ENCODE measurements around the gene PIK3R2. TPM values are rescaled to one million over a fixed set of nuclear protein-coding genes. Genes with fewer than 3 reads are reported as not detected.

PIK3R2 gene
- total and polyA plus RNA-seq, 4 donors: 1.5 to 37.8 (median 7.7) TPM

DNA sequence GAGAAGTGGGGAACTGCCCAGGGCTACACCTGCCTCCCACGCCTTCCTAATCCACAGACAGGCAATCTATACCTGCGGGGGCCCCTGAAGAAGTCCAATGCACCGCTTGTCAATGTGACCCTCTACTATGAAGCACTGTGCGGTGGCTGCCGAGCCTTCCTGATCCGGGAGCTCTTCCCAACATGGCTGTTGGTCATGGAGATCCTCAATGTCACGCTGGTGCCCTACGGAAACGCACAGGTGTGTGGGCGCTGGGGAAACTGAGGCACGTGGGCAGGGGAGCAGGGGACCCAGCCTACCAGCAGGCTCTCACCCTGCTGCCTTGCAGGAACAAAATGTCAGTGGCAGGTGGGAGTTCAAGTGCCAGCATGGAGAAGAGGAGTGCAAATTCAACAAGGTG lies 22.0 kb downstream of the PIK3R2 start:
- DNase-seq (ENCODE audit: low spot score): no peak
- Histone ChIP-seq H3K4me3 (ENCODE audit: low read depth in 1 of 3, low read length in 3 of 3) (peak overlapping the region in 1 of 3 donors; percentile 3), H3K27ac (ENCODE audit: low read depth in 1 of 2, low read length in 2 of 2) (no peak overlapping the region), H3K36me3 (ENCODE audit: control insufficient read depth in 4 of 4, insufficient read depth in 3 of 4, low read depth in 1 of 4, low read length in 3 of 4) (peaks cover 0 to 3% (median 2%) of the 10 kb centered on the region in 4 donors), H3K9ac (ENCODE audit: low read depth in 1 of 2, low read length in 2 of 2) (no peak overlapping the region), H3K9me3 (ENCODE audit: control insufficient read depth in 4 of 4, low read length in 3 of 4) (no peaks in the 10 kb centered on the region), H3K4me1 (ENCODE audit: control insufficient read depth in 4 of 4, insufficient read depth in 4 of 4, low read length in 3 of 4) (peaks cover 4 to 13% (median 8%) of the 10 kb centered on the region in 4 donors), H3K27me3 (ENCODE audit: control insufficient read depth in 4 of 4, insufficient read depth in 4 of 4, low read length in 3 of 4) (no peaks in the 10 kb centered on the region)
- WGBS: 87% methylated on average over 11 of the region's 11 CpGs
- TF ChIP-seq TAF1 (conservative IDR thresholded peaks at IDR 0.05): no peak

DNA sequence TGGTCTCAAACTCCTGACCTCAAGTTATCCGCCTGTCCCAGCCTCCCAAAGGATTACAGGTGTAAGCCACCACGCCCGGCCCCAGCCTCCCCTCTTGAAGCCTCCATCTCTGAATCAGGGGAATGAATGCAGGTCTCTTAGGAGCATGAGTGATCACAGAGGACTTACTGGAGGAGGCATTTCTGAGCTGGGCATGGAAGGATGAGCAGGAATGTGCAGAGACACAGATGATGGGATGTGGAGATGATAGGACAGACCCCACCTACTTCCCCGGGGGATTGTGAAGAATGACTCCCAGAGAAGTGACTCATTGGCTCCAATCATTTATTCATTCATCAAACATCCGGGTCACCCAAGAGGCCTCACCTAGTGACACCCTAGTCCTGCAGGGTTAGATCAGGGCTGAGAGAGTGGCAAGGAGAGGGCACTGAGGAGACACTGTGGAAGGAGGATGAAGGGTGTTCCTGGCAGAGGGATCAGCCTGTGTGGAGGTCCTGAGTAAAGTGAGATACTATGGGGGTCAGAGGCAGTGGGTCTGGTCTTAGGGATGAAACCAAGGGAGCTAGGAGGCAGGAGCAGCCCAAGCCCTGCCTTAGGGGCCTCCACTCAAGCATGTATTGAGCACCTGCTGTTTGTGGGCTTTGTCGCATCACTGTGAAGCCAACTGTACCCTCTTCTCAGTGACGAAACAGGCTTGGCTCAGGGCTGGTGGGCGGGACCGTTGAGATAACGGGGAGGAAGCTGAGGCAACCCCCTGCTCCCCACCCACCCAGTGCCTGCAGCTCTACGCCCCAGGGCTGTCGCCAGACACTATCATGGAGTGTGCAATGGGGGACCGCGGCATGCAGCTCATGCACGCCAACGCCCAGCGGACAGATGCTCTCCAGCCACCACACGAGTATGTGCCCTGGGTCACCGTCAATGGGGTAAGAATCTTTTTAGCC lies 23.7 kb downstream of the PIK3R2 start:
- peaks cover 0 to 3% (median under 1%) of the 10 kb centered on the region in 4 donors for H3K36me3 ChIP-seq (ENCODE audit: control insufficient read depth in 4 of 4, insufficient read depth in 3 of 4, low read depth in 1 of 4, low read length in 3 of 4)
- H3K4me1 ChIP-seq (ENCODE audit: control insufficient read depth in 4 of 4, insufficient read depth in 4 of 4, low read length in 3 of 4): peaks cover 4 to 13% (median 8%) of the 10 kb centered on the region in 4 donors
- DNase-seq (ENCODE audit: low spot score): no peak
- no peak overlapping the region for H3K4me3 ChIP-seq (ENCODE audit: low read depth in 1 of 3, low read length in 3 of 3)
- H3K27ac ChIP-seq (ENCODE audit: low read depth in 1 of 2, low read length in 2 of 2): no peak overlapping the region
- TF ChIP-seq, protein P1, sequence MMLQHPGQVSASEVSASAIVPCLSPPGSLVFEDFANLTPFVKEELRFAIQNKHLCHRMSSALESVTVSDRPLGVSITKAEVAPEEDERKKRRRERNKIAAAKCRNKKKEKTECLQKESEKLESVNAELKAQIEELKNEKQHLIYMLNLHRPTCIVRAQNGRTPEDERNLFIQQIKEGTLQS (IDR thresholded peaks at IDR 0.05): no peak
- TF ChIP-seq JUND (IDR thresholded peaks at IDR 0.05) (no peak), RAD21 (IDR thresholded peaks at IDR 0.05) (no peak), NR2F2 (IDR thresholded peaks at IDR 0.05) (no peak), FOXA2 (IDR thresholded peaks at IDR 0.05) (no peak), HNF4A (conservative IDR thresholded peaks at IDR 0.05) (no peak), HNF4G (IDR thresholded peaks at IDR 0.05) (no peak), GABPA (IDR thresholded peaks at IDR 0.05 in 1 of 2, conservative IDR thresholded peaks at IDR 0.05 in 1 of 2) (no peak), TAF1 (conservative IDR thresholded peaks at IDR 0.05) (no peak), RXRA (IDR thresholded peaks at IDR 0.05) (no peak)
- TF ChIP-seq, protein P2, sequence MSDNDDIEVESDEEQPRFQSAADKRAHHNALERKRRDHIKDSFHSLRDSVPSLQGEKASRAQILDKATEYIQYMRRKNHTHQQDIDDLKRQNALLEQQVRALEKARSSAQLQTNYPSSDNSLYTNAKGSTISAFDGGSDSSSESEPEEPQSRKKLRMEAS (IDR thresholded peaks at IDR 0.05): no peak
- TF ChIP-seq, protein P3, sequence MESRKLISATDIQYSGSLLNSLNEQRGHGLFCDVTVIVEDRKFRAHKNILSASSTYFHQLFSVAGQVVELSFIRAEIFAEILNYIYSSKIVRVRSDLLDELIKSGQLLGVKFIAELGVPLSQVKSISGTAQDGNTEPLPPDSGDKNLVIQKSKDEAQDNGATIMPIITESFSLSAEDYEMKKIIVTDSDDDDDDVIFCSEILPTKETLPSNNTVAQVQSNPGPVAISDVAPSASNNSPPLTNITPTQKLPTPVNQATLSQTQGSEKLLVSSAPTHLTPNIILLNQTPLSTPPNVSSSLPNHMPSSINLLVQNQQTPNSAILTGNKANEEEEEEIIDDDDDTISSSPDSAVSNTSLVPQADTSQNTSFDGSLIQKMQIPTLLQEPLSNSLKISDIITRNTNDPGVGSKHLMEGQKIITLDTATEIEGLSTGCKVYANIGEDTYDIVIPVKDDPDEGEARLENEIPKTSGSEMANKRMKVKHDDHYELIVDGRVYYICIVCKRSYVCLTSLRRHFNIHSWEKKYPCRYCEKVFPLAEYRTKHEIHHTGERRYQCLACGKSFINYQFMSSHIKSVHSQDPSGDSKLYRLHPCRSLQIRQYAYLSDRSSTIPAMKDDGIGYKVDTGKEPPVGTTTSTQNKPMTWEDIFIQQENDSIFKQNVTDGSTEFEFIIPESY (IDR thresholded peaks at IDR 0.05): no peak
- WGBS: 93% methylated on average over 19 of the region's 19 CpGs
- H3K27me3 ChIP-seq (ENCODE audit: control insufficient read depth in 4 of 4, insufficient read depth in 4 of 4, low read length in 3 of 4): no peaks in the 10 kb centered on the region
- no peaks in the 10 kb centered on the region for H3K9me3 ChIP-seq (ENCODE audit: control insufficient read depth in 4 of 4, low read length in 3 of 4)
- no peak overlapping the region for H3K9ac ChIP-seq (ENCODE audit: low read depth in 1 of 2, low read length in 2 of 2)

DNA sequence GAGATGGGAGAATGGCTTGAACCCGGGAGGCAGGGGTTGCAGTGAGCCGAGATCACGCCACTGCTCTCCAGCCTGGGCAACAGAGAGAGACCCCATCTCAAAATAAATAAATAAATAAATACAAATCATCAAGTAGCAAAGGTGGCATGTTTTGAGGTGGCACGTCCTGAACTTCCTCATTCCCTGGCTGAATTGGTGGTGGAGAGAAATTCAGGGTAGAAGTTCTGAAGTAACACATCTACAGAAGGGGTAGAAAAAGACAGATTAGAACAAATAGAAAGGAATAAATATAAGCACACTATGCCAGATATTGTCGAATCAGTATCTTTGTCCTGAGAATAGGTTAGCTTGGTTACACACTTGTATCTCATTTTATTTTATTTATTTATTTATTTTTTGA lies 27.0 kb downstream of the PIK3R2 start:
- Histone ChIP-seq H3K4me1 (ENCODE audit: control insufficient read depth in 4 of 4, insufficient read depth in 4 of 4, low read length in 3 of 4) (no peaks in the 10 kb centered on the region), H3K36me3 (ENCODE audit: control insufficient read depth in 4 of 4, insufficient read depth in 3 of 4, low read depth in 1 of 4, low read length in 3 of 4) (peaks cover 0 to 3% (median under 1%) of the 10 kb centered on the region in 4 donors), H3K9ac (ENCODE audit: low read depth in 1 of 2, low read length in 2 of 2) (no peak overlapping the region), H3K9me3 (ENCODE audit: control insufficient read depth in 4 of 4, low read length in 3 of 4) (no peaks in the 10 kb centered on the region), H3K27ac (ENCODE audit: low read depth in 1 of 2, low read length in 2 of 2) (no peak overlapping the region), H3K27me3 (ENCODE audit: control insufficient read depth in 4 of 4, insufficient read depth in 4 of 4, low read length in 3 of 4) (no peaks in the 10 kb centered on the region), H3K4me3 (ENCODE audit: low read depth in 1 of 3, low read length in 3 of 3) (no peak overlapping the region)
- 92% methylated on average over 5 of the region's 5 CpGs for WGBS
- DNase-seq (ENCODE audit: low spot score): no peak
- TF ChIP-seq GABPA (IDR thresholded peaks at IDR 0.05 in 1 of 2, conservative IDR thresholded peaks at IDR 0.05 in 1 of 2) (no peak), SP1 (IDR thresholded peaks at IDR 0.05) (no peak), NR2F2 (IDR thresholded peaks at IDR 0.05) (no peak), HNF4G (IDR thresholded peaks at IDR 0.05) (no peak), TAF1 (conservative IDR thresholded peaks at IDR 0.05) (no peak), YY1 (IDR thresholded peaks at IDR 0.05) (no peak), RXRA (IDR thresholded peaks at IDR 0.05) (no peak), RAD21 (IDR thresholded peaks at IDR 0.05) (no peak), HNF4A (conservative IDR thresholded peaks at IDR 0.05) (no peak), EGR1 (IDR thresholded peaks at IDR 0.05; ENCODE audit: low read depth in 2 of 2) (no peak), FOXA2 (IDR thresholded peaks at IDR 0.05) (no peak)
- TF ChIP-seq, protein P2 (IDR thresholded peaks at IDR 0.05): no peak
- TF ChIP-seq, protein P3 (IDR thresholded peaks at IDR 0.05): no peak
- TF ChIP-seq, protein P1 (IDR thresholded peaks at IDR 0.05): no peak
- TF ChIP-seq, protein P4, sequence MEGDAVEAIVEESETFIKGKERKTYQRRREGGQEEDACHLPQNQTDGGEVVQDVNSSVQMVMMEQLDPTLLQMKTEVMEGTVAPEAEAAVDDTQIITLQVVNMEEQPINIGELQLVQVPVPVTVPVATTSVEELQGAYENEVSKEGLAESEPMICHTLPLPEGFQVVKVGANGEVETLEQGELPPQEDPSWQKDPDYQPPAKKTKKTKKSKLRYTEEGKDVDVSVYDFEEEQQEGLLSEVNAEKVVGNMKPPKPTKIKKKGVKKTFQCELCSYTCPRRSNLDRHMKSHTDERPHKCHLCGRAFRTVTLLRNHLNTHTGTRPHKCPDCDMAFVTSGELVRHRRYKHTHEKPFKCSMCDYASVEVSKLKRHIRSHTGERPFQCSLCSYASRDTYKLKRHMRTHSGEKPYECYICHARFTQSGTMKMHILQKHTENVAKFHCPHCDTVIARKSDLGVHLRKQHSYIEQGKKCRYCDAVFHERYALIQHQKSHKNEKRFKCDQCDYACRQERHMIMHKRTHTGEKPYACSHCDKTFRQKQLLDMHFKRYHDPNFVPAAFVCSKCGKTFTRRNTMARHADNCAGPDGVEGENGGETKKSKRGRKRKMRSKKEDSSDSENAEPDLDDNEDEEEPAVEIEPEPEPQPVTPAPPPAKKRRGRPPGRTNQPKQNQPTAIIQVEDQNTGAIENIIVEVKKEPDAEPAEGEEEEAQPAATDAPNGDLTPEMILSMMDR (IDR thresholded peaks at IDR 0.05; ENCODE audit: low read depth, low read length, missing input control): no peak
